Stimulated activated CD8-positive, alpha-beta memory T cell treated with anti-CD3 and anti-CD28 coated beads, Interleukin-15, amount 100 ng/mL, for 24 hours (primary cell): ENCODE results near the gene C10orf53.

Experiments used
- DNase-seq: peaks from one replicate; pipeline ENCODE4 v3.0.0-alpha.2; 2020; ENCODE audit warnings: low read depth

The C10orf53 gene

DNA sequence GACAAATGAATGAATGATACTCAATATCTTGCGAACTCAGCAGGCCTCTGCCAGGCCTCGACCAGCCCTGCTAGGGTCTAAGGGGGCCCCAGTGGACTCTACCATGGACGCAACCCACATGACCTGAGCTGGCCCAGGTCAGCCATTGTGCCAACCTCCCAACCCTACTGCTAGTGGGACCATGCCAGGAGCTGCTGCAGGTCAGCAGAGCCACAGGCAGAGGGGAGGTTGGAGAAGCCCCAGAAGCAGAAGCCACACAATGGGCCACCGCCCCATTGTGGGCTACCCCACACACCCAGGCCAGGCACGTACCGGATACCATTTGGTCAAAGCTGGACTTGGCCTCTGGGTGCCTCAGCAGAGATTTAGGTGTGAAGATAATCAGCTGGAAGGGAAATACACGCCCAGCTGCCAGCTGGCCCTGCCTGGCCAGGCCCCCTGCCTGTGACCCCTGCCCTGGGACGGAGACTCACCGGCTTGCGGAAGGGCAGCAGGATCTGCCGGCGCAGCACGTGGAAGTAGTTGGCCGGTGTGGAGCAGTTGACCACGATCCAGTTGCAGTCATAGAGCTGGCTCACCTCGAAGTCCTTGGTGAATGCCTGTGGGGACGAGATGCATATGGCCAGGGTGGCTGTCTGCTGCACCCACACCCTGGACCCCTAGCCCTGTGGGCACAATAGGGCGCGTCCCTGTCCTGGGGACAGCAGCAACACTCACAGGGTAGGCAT, 58.2 kb downstream of the C10orf53 start:
- no peak for DNase-seq

DNA sequence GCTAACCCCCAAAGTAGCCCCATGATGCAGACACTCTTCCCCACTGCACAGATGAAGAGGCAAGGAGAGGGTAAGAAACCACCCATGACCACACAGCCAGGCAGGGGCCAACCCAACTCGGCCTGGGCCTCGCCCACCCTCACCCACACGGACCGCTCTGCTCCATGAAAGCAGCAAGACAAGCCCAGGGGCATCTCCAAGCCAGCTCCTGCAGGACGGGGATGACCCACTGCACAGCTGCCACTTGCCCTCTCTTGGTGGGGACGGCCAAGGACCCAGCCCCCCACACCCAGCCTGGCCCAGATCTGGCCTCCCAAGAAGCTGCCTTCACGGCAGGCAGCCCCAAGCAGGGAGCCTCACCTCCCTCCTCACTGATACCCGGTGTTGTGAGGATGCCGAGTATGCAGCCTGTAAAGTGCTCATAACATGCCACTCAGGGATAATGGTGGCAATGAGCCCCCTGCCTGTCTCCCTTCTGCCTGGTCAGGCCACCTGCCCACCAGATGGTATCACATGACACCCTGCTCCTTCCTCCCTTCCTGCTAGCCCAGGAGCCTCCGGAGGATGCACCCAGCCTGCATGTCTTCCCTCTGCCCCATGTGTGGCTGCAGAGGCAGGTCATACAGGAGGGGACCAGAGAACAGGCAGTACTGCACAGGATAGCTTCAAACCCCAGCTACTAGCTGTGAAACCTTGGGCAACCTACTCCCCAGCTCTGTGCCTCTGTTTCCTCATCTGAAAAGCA, 59.3 kb downstream of the C10orf53 start:
- no peak for DNase-seq

DNA sequence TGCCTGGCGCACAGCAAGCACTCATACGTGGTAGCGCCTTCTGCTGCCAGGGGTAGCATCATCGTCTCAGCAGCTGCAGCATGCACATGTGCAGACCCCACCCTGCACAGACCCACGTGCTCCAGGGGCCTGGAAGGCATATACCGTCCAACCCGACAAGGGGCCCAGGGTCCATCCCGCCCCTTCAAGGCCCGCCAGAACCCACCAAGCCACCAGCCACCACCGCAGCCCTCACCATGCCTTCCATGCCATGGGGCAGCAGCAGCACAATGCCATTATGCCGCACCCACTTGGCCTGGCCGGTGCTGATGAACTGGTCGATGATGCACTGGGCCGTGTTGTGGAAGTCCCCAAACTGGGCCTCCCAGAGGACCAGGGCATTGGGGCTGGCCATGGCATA, 60.0 kb downstream of the C10orf53 start:
- no peak for DNase-seq

DNA sequence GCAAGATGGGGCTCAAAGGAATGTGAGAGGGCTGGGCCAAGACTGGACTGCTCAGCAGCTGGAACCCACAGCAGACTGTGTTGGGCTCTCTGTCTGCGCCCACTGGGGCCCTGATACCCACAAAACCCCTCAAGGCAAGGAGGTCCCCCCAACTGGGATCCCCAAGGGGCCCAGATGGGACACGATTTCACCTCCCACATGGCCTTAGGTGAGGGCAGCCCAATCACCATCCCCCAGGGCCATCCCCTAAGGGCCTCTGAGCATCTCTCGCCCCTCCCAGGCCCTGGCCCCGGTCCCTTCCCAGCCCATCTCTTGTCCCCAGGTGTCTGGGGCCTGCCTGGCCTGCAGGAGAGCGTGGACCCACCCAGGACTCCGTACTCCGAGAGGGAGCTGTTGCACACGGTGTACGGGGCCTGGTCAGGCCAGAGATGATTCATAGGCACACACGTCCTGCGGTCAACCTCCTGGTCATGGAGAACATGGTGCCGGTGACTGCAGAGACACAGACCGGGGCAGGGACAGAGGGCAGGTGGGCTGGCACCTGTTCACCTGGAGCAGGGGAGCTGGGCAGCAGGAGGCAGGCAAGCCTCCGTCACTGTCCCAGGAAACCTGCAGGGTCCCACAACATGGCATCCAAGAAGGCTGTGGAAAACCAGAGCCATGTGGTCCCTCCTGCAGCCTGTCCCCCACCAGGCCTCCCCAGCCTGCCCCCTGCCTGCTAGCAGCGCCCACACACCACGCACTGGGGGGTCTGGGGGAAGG, 61.1 kb downstream of the C10orf53 start:
- no peak for DNase-seq

DNA sequence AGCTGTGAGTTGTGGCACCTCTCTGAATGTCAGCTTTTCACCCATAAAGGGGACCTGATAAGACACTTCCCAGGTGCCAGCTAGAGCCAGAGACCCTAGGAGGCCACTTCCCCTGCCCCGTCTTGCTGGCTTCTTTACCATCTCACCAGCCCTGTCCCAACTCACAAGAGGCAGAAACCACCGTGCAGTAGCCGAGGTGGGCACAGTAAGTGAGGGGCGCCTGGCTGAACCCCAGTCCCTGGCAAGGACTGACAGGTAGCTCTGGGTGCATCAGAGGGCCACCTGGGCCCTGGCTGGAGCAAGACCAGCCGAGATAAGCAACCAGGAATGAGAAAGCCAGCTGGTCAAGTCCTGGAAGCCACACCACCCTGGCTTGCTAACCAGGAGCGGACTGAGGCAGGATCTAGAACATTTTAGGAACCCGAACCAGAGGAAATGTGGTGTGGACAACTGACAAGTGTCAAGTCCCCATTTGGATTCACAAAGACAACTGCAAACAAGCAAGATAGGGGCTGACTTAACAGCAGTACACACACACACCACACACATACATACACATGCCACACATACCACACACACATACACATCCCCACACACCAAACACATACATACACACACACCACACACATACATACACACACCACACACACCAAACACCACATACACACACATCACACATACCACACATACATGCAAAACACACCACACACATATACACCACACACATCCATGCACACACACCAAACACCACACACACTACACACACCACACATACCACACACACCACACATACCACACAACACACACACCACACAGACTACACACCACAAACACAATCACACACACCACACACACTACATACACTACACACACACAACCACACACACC, 61.9 kb downstream of the C10orf53 start:
- no peak for DNase-seq

DNA sequence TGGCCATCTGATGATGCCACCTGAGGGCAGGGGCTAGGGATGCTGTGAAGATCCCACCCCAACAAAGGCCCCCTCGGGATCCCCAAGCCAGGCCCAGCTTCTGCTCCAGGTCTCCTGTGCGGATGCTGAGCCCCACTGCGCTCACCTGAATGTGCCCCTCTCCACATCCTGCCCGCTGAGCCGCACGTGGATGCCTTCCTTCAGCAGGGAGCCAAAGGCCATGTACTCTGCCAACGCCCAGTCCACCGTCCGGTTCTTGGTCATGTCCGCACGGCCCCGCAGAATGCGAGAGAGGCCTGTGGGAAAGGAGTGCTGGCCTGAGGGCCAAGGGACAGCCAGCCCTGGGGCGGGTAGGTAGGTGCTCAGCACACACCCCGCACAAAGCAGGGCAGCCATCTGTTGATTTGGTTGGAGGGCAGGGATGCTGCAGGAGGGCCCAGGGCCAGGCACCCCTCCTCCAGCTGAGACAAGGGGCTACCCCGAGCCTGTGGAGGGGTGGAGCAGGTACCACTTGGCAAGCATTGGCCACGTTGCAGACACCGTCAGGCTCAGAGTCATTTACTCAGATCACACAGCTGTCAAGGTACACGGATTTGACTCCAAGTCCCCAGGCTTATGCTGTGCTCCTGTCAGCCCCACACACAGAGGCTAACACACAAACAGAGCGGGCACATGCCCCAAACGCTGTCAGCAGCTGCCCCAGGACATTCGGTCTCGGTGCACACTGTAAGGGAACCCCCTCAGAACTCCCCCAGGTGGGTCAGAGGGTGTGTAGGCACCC, 63.4 kb downstream of the C10orf53 start:
- no peak for DNase-seq

DNA sequence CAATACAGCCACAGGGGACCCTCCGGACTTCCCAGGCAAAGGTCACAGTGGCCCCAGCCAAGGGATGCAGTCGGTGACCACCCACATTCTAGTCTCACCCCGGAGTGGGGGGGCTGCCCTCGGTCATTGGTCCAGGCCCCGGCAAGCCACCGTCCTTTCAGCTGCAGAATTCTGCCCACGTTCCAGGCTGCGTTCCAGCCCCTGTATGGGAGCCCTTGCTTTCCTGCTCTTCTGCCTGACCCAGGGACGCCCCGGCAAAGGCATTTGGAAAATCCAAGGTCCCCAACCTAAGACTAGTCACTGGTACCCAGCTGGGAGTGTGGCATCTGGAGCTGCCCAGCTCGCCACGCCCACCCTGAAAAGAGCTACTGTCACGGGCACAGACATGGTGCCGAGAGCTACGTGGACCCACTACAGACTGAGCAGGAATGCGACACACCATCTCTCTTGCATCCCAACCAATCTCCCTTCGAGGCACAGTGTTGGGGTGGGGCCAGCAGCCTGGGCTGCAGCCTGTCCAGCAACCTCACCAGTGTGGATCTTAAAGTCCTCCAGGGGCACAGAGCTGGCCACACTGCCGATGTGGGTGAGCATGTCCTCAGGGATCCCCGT, 64.1 kb downstream of the C10orf53 start:
- DNase-seq: no peak

DNA sequence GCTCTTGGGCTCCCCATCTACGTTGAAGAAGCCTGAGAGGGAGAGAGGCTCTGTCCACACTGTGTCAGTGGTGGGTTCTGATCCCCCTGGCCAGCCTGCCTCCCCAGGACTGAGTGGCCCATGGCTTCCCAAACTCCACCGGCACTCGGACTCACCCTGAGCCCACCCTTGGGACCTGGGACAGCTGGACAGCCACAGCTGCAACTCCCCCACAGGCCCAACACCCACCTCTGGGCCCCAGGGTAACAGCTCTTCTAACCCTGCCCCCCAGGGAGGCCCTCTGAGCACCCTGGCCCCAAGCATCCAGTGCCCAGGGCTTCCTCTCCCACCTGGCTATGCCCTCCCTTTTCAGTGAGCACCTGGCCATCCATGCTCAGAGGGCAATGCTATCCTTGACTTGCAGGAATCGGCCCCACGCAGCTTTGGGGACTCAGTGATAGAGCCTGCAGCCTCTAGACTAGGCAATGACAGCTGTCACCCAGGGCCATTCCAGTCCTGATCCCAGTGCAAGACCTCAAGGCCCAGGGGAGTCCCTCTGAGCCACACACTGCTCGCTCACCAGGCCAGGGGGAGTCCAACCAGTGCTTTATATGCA, 64.7 kb downstream of the C10orf53 start:
- DNase-seq: no peak

DNA sequence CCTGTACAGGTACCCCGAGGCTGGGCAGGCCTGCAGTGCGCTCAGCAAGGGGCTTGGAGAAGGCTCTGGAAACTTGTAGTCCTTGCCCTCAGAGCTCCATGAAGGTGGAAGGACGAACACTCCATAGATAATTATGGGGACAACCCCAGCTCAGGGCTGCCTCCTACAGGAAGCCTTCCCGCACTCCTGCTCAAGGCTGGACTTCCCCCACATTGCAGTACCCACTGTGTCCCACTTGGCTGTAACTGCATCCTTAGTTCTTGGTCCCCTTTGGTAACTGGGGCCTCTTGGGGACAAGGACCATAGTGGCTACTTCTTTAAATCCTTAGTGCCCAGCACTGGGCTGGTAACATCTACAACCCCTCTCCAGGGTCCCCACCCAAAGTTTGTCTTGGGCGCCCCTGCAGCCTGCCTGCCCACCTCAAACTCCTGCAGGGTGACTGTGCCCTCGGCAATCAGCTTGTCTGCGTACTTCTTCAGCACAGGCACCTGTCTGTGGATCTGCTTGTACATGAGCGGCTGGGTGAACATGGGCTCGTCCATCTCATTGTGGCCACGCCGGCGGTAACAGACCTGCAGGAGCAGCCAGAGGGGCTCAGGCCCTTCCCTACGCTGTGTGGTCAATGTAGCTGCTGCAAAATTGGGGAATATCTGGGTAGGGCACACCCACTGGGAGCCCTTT, 65.6 kb downstream of the C10orf53 start:
- DNase-seq: no peak

DNA sequence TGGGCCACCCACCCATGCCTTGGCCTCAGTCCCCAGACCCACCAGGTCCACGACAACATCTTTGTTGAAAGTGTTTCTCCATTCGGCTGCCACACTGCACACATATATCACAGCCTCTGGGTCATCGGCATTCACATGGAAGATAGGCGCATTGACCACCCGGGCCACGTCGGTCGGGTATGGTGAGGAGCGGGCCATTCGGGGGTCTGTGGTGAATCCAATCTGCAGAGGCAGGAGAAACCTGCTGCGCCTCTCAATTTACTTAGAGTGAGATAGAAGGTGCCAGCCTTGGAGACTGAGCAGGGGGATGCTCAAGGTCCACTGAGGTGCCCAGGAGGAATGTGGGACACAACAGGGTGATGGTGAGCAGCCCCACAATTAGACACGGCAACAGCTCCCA, 66.3 kb downstream of the C10orf53 start:
- no peak for DNase-seq

DNA sequence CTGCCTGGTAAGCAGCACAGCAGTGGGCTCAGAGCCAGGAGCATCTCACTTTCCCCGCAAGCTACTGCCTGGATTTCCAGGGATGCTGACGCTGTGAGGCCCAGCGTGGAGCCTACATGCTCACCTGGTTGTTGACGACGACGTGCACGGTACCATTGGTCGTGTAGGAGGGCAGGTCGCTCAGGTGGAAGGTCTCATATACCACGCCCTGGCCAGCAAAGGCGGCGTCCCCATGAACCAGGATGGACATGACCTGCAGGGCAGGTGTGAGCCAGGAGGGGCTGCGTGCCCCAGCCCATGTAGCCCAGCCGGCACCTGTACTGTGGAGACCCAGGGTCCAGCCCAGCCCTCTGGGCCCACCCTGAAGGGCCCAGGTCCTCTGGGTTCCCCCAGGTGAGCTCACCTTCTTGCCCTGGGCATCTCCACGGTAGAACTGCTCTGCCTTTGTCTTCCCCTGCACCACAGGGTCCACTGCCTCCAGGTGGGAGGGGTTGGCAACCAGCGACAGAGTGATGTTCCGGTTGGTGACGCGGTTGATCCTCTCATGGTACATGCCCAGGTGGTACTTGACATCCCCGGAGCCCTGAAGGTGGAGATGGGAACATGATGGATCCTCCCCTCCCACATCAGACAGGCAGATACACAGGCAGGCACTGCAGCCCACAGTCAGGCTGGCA, 67.3 kb downstream of the C10orf53 start:
- DNase-seq: no peak
